ENCODE measurements around the gene UBE2S. TPM values are rescaled to one million over a fixed set of nuclear protein-coding genes. Genes with fewer than 3 reads are reported as not detected.

UBE2S gene
- total RNA-seq, 1 donor from 2014 or later, result 56.2 TPM

DNA sequence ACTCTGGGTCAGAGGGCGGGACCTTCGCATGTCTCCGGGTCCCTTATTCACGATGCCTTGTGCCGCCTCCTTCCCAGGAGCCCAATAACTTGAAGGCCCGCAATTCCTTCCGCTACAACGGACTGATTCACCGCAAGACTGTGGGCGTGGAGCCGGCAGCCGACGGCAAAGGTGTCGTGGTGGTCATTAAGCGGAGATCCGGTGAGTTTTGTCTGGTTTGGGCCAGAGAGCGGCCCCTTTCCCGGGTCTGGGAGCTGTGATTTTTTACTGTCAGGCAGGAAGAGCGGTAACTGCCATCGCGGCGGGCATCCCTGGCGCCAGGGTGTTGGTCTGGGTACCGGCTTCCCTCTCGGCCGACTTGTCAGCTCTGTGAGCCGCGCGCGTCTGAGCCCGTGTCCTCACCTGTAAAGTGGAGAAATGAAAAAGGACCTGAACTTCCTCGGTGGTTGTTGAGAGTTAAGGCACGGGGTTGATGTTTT lies 21.1 kb downstream of the UBE2S start:
- TF ChIP-seq, protein P1, sequence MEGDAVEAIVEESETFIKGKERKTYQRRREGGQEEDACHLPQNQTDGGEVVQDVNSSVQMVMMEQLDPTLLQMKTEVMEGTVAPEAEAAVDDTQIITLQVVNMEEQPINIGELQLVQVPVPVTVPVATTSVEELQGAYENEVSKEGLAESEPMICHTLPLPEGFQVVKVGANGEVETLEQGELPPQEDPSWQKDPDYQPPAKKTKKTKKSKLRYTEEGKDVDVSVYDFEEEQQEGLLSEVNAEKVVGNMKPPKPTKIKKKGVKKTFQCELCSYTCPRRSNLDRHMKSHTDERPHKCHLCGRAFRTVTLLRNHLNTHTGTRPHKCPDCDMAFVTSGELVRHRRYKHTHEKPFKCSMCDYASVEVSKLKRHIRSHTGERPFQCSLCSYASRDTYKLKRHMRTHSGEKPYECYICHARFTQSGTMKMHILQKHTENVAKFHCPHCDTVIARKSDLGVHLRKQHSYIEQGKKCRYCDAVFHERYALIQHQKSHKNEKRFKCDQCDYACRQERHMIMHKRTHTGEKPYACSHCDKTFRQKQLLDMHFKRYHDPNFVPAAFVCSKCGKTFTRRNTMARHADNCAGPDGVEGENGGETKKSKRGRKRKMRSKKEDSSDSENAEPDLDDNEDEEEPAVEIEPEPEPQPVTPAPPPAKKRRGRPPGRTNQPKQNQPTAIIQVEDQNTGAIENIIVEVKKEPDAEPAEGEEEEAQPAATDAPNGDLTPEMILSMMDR (IDR thresholded peaks at IDR 0.05; ENCODE audit: unreplicated experiment), result no peak
- Mint-ChIP-seq H3K9me3 (ENCODE audit: unreplicated experiment) (no peaks in the 10 kb centered on the region), H3K27me3 (ENCODE audit: unreplicated experiment) (peaks cover 40% of the 10 kb centered on the region), H3K4me1 (ENCODE audit: unreplicated experiment) (peaks cover 26% of the 10 kb centered on the region), H3K4me3 (ENCODE audit: unreplicated experiment) (peak overlapping the region; percentile 99), H3K36me3 (ENCODE audit: low read depth, unreplicated experiment) (peaks cover 18% of the 10 kb centered on the region), H3K27ac (ENCODE audit: unreplicated experiment) (peak overlapping the region; percentile 97)
- no peak for DNase-seq (ENCODE audit: low spot score)

DNA sequence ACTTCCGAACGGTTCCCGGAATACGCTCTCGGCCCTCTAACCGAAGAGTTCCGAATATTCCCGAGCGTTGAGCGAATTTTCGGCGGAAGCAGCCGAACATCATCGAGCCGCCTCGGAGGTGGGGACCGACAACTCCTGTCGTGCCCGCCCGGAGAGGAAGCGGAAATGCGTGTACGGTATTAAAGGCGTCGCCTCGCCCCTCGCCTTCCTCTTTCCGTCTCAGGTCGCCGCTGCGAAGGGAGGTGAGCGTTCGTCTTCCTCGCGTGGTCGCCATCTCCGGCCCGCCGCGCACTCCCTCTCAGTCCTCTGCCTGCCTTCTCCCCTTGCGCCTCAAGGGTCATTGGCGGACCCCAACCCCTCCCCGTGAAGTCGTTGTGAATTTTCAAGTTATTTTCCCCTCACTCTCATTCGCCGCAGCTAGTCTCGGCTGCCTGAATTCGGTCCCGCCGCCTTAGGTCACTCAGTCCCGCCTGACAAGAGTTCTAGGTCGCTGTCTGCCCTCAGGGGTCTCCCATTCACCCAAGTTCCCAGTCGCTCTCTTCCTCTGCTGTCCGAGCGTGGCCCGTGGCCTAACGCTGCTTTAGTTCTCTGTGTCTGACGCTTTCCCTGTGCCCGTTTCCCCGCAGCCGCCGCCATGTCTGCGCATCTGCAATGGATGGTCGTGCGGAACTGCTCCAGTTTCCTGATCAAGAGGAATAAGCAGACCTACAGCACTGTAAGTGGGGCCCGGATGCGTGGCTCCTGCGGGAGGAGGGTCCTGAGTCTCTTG lies 21.7 kb downstream of the UBE2S start, which contains the start of gene RPL28:
Gene RPL28, plus strand, starts transcription at position 209 of the 769 bp plus-strand sequence. Its CDS starts 426 bp downstream, at position 635.
- TF ChIP-seq, protein P1 (IDR thresholded peaks at IDR 0.05; ENCODE audit: unreplicated experiment), result no peak
- DNase-seq (ENCODE audit: low spot score), result peak; percentile 98
- H3K9me3 Mint-ChIP-seq (ENCODE audit: unreplicated experiment), result no peaks in the 10 kb centered on the region
- peak within 1 kb of the TSS; percentile 97 for H3K27ac Mint-ChIP-seq (ENCODE audit: unreplicated experiment)
- H3K36me3 Mint-ChIP-seq (ENCODE audit: low read depth, unreplicated experiment), result peaks cover 18% of the 10 kb centered on the region
- H3K4me3 Mint-ChIP-seq (ENCODE audit: unreplicated experiment), result peak within 1 kb of the TSS; percentile 99
- peaks cover 41% of the 10 kb centered on the region for H3K27me3 Mint-ChIP-seq (ENCODE audit: unreplicated experiment)
- H3K4me1 Mint-ChIP-seq (ENCODE audit: unreplicated experiment), result peaks cover 26% of the 10 kb centered on the region

DNA sequence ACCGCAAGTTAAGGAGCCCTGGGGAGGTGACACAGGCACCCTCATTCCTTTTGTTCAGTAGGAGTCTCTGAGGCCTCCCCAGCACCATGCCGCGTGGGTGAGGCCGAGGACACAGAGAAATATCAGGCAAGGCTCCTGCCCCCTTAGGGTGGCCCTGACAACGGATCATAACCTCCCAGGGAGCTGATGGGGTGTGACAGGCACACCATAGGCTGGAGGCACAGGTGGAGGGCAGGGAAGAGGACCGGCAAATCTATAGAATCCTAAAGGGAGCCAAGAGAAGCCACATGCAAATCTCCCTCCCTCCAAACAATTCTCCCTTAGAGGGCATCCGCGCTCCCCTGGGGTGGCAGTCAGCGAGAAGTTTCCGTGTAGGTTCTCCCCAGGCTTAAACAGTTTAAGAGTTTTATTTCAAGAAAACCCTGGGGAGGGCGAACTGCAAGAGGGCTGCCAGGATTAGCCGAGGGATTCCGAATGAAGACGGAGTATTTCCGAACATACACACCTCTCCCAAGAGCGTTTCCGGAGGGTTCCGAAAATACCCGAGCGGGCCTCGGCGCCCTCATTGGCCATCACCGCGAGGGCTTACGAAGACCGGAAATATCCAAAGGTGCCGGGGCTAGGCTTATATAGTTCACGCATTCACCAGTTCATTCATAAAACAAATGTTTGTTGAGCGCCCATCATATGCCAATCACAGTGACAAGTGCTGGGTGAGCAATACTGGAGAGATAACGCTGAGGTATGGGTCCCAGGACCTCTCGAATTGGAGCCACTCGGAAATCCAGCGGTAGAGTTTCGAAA lies 22.5 kb downstream of the UBE2S start:
- H3K27me3 Mint-ChIP-seq (ENCODE audit: unreplicated experiment), result peaks cover 39% of the 10 kb centered on the region
- H3K4me3 Mint-ChIP-seq (ENCODE audit: unreplicated experiment), result peak overlapping the region; percentile 99
- H3K9me3 Mint-ChIP-seq (ENCODE audit: unreplicated experiment), result no peaks in the 10 kb centered on the region
- peak; percentile 94 for DNase-seq (ENCODE audit: low spot score)
- TF ChIP-seq, protein P1 (IDR thresholded peaks at IDR 0.05; ENCODE audit: unreplicated experiment), result no peak
- peaks cover 18% of the 10 kb centered on the region for H3K36me3 Mint-ChIP-seq (ENCODE audit: low read depth, unreplicated experiment)
- H3K27ac Mint-ChIP-seq (ENCODE audit: unreplicated experiment), result peak overlapping the region; percentile 97
- peaks cover 26% of the 10 kb centered on the region for H3K4me1 Mint-ChIP-seq (ENCODE audit: unreplicated experiment)

DNA sequence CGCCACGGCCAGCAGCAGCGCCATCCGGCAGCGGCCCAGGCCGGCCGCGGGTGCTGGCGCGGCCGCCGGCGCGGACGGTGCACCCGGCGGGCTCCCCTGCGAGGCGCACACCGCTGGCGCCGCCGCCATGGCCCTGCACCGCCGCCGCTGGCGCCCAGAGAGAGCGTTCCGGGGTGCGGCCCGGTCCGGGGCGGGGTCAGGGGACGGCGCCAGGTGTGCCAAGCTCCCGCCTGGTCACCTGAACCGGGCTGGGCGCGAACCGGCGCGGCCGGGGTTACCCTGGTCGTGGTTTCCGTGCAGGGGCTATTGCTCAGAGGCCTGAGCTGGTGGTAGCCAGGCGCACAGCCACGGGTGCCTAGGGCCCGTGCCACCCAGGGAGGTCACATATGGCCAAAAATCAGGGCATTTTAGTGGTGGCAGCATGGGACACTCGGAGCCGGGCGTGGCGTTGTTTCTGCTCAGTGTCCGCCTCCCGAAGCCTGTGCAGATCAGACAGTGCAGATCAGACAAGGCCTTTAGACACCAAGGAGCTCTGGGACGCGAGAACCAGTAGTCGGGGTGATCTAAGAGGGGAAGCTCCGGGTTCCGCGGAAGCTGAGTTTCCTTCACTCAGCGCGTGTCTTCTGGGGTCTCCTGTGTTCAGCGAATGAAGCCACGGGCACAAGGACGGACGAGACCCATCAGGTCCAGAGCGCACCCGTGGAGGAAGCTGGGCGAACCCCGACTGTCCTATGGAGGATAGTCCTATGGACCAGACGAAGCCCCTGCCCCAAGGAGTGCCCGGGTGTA lies 23.3 kb downstream of the UBE2S start, which contains the start of gene TMEM238:
Gene TMEM238, minus strand, starts transcription at position 162 of the 789 bp plus-strand sequence. Its CDS starts 33 bp downstream, at position 129.
- Mint-ChIP-seq H3K4me1 (ENCODE audit: unreplicated experiment) (peaks cover 21% of the 10 kb centered on the region), H3K27me3 (ENCODE audit: unreplicated experiment) (peaks cover 39% of the 10 kb centered on the region), H3K36me3 (ENCODE audit: low read depth, unreplicated experiment) (peaks cover 12% of the 10 kb centered on the region), H3K27ac (ENCODE audit: unreplicated experiment) (peak within 1 kb of the TSS; percentile 97), H3K4me3 (ENCODE audit: unreplicated experiment) (peak within 1 kb of the TSS; percentile 99), H3K9me3 (ENCODE audit: unreplicated experiment) (no peaks in the 10 kb centered on the region)
- TF ChIP-seq, protein P1 (IDR thresholded peaks at IDR 0.05; ENCODE audit: unreplicated experiment), result no peak
- DNase-seq (ENCODE audit: low spot score), result no peak

Measured in endothelial cell (in vitro differentiated cells).